GM19397 (cell line): ENCODE measurements around the gene R3HDM4.
A peak's percentile ranks its signal among the peaks of the same experiment; 100 is the strongest.
"Not testable (repeated sequence)": the region's sequence is repeated elsewhere in the genome, so short reads cannot be mapped to it uniquely, and the experiment has no call there.

ENCODE experiments used
- ATAC-seq: cut with Tn5 transposase; IDR thresholded peaks from one replicate; pipeline ENCODE4 v1.9.1; 2021; ENCODE audit warnings: mild to moderate bottlenecking, moderate library complexity; ENCODE audit not compliant: unreplicated experiment

Gene R3HDM4

GRCh38 chr19:913080-913748 is at the start of gene R3HDM4:
R3HDM4 (minus strand) TSS chr19:913219; CDS start chr19:913157, 62 bp downstream.
- ATAC-seq: peak; percentile 59

GRCh38 chr19:961866-962620 is 49.0 kb upstream of the R3HDM4 start:
- no peak for ATAC-seq

- no peak for ATAC-seq
Measured at GRCh38 chr19:960601-960938, 47.6 kb upstream of the R3HDM4 start.

GRCh38 chr19:960020-960419 is 47.0 kb upstream of the R3HDM4 start:
- no peak for ATAC-seq

GRCh38 chr19:958967-959855 is 46.2 kb upstream of the R3HDM4 start:
- no peak for ATAC-seq

GRCh38 chr19:957578-957977 is 44.6 kb upstream of the R3HDM4 start:
- not testable (repeated sequence) for ATAC-seq

- no peak for ATAC-seq
Measured at GRCh38 chr19:956766-957440, 43.9 kb upstream of the R3HDM4 start.

- ATAC-seq: no peak
Measured at GRCh38 chr19:955803-956765, 43.1 kb upstream of the R3HDM4 start.

- ATAC-seq: no peak
Measured at GRCh38 chr19:954672-955494, 41.9 kb upstream of the R3HDM4 start.

- no peak for ATAC-seq
Measured at GRCh38 chr19:954272-954671, 41.3 kb upstream of the R3HDM4 start.

- no peak for ATAC-seq
Measured at GRCh38 chr19:953445-954271, 40.6 kb upstream of the R3HDM4 start.

GRCh38 chr19:952680-953444 is 39.8 kb upstream of the R3HDM4 start:
- ATAC-seq: no peak

- ATAC-seq: no peak
Measured at GRCh38 chr19:952049-952679, 39.1 kb upstream of the R3HDM4 start.

- no peak for ATAC-seq
Measured at GRCh38 chr19:950352-951066, 37.5 kb upstream of the R3HDM4 start.

- no peak for ATAC-seq
Measured at GRCh38 chr19:948842-949496, 36.0 kb upstream of the R3HDM4 start.
